K562 (cell line): ENCODE results near the gene TXNRD2. TPM values are rescaled to one million over a fixed set of nuclear protein-coding genes. Genes with fewer than 3 reads are reported as not detected.

Experiments
- BRD4 ChIP-seq: fragments of 200-600 bp; sonication (generic); IDR thresholded peaks from 2 replicates; pipeline ENCODE4 v1.6.1; 2017; ENCODE audit warnings: inconsistent platforms
- DMBX1 ChIP-seq: fragments of 250-450 bp; sonication (Bioruptor Pico); IDR thresholded peaks from 2 replicates; pipeline ENCODE4 v1.8.0; 2022; ENCODE audit warnings: inconsistent platforms, mild to moderate bottlenecking, moderate library complexity, borderline replicate concordance
- HDAC6 ChIP-seq: IDR thresholded peaks from 2 replicates; pipeline ENCODE4 v1.6.1; 2012; ENCODE audit warnings: low read depth, mild to moderate bottlenecking, control low read depth, inconsistent platforms, low read length, moderate library complexity
- HDAC8 ChIP-seq: fragments of 450-650 bp; IDR thresholded peaks from 2 replicates; pipeline ENCODE4 v1.6.1; 2016; ENCODE audit warnings: mild to moderate bottlenecking, missing genetic modification characterization, moderate library complexity, missing compliant biosample characterization
- HMG20A ChIP-seq: fragments of 450-650 bp; formaldehyde crosslinking; conservative IDR thresholded peaks from 2 replicates; pipeline ENCODE4 v1.4.0; 2020; ENCODE audit warnings: mild to moderate bottlenecking, mixed read lengths
- KLF10 ChIP-seq: fragments of 250-450 bp; sonication (Bioruptor Pico); IDR thresholded peaks from 2 replicates; pipeline ENCODE4 v1.6.1; 2021; ENCODE audit warnings: matching md5 sums
- SREBF1 ChIP-seq: fragments of 150-350 bp; IDR thresholded peaks from 2 replicates; pipeline ENCODE4 v1.6.1; 2014; ENCODE audit warnings: antibody characterized with exemption, low read depth, low read length, borderline replicate concordance
- TAF15 ChIP-seq: fragments of 200-400 bp; formaldehyde crosslinking; IDR thresholded peaks from 2 replicates; pipeline ENCODE4 v1.6.1; 2017; ENCODE audit warnings: mild to moderate bottlenecking, low read depth, low read length, moderate library complexity
- ZNF165 ChIP-seq: fragments of 250-450 bp; sonication (Bioruptor Pico); IDR thresholded peaks from 2 replicates; pipeline ENCODE4 v1.4.0; 2020; ENCODE audit warnings: borderline replicate concordance
- ZNF766 ChIP-seq: fragments of 200-800 bp; sonication (Bioruptor generic); conservative IDR thresholded peaks from 2 replicates; pipeline ENCODE4 v1.6.1; 2016; ENCODE audit warnings: missing genetic modification characterization, missing compliant biosample characterization
- polyA plus RNA-seq, 8 experiments: library from polyadenylated mRNA; depleted of rRNA in 4 of 8; stranded (reverse) in 5 of 8; unstranded in 3 of 8; fragments of >200 nt; fragmentation: Nextera tagmentation in 2 of 8; fragmentation: Illumina TruSeq in 1 of 8; extraction: Ambion mirVana in 2 of 8; extraction: Trizol in 1 of 8; gene quantifications; 2 replicates each; pipeline versions ENCODE4 v1.2.1 to v1.2.3, GENCODE V29; 2011 to 2014; ENCODE audit warnings: inconsistent platforms in 1 of 8, missing spikeins in 1 of 8
- total RNA-seq, 7 experiments: library from RNA; depleted of rRNA in 6 of 7; stranded (reverse); fragments of >200 nt in 6 of 7; fragmentation: Illumina TruSeq in 2 of 7; extraction: Trizol in 2 of 7; gene quantifications; 2 replicates each; pipeline versions ENCODE4 v1.2.1 to v1.2.3, GENCODE V29; 2011 to 2021; ENCODE audit warnings: low replicate concordance in 1 of 7
- TF ChIP-seq, protein P1 (sequence below), 2 experiments: fragments of 450-650 bp in 1 of 2; sonication (generic) in 1 of 2; formaldehyde crosslinking in 1 of 2; IDR thresholded peaks; 2 replicates each; pipeline versions ENCODE4 v1.7.1 to v1.9.0; 2016 to 2022; ENCODE audit warnings: inconsistent platforms in 1 of 2, mild to moderate bottlenecking in 1 of 2, missing genetic modification reagents in 1 of 2

The TXNRD2 gene
- total and polyA plus RNA-seq, 9 of the 15 experiments (the other 6 are each of a cell fraction or from before 2014, with no cell fraction given): 3.3 to 80.2 (median 49.4) TPM

DNA sequence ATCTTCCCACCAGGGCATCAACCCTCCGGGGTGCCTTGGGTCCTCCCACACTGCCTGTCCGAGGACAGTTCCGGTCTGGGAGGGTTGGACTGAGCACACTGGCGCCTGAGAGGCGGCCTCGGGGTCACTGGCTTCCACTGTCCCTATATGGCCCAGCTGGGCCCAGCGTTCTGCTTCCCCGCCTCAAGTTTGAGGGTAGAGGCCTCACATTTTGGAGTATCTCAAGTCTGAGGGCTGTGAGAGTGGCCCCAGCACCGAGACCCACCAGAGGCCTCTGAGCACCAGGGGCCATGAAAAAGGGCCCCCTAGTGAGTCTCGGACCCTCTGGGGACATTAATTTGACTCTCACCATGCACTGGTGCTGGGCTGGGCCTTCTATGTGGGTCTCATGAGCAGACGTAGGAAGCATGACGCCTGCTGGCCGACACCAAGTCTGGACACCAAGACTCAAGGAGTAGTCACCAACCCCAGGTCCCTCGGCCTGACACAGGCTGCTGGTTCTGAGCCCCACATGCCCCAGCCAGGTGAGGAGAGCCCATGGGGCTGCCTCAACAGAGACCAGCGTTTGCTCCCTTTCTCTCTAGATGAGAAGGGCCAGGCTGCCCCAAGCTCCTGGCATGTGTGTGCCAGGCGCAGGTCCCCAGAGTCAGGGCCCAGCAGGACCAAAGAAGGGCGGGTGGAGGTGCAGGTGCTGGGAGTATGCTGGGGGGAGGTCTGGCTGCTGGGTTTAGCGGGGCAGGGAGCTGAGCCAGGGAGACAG is 47.5 kb upstream of the TXNRD2 start (continued):
- TF ChIP-seq, protein P1, sequence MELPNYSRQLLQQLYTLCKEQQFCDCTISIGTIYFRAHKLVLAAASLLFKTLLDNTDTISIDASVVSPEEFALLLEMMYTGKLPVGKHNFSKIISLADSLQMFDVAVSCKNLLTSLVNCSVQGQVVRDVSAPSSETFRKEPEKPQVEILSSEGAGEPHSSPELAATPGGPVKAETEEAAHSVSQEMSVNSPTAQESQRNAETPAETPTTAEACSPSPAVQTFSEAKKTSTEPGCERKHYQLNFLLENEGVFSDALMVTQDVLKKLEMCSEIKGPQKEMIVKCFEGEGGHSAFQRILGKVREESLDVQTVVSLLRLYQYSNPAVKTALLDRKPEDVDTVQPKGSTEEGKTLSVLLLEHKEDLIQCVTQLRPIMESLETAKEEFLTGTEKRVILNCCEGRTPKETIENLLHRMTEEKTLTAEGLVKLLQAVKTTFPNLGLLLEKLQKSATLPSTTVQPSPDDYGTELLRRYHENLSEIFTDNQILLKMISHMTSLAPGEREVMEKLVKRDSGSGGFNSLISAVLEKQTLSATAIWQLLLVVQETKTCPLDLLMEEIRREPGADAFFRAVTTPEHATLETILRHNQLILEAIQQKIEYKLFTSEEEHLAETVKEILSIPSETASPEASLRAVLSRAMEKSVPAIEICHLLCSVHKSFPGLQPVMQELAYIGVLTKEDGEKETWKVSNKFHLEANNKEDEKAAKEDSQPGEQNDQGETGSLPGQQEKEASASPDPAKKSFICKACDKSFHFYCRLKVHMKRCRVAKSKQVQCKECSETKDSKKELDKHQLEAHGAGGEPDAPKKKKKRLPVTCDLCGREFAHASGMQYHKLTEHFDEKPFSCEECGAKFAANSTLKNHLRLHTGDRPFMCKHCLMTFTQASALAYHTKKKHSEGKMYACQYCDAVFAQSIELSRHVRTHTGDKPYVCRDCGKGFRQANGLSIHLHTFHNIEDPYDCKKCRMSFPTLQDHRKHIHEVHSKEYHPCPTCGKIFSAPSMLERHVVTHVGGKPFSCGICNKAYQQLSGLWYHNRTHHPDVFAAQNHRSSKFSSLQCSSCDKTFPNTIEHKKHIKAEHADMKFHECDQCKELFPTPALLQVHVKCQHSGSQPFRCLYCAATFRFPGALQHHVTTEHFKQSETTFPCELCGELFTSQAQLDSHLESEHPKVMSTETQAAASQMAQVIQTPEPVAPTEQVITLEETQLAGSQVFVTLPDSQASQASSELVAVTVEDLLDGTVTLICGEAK (IDR thresholded peaks at IDR 0.05): peak; percentile 73
- TF ChIP-seq, protein P1 (CRISPR knock-in tag; IDR thresholded peaks at IDR 0.05): no peak; the same call in 1 of the 2 replicates
- peak; percentile 72; the same call in 1 of the 2 replicates for TF ChIP-seq BRD4
- TF ChIP-seq KLF10 (CRISPR knock-in tag): no peak
- no peak for TF ChIP-seq TAF15
- TF ChIP-seq HDAC8 (tag): peak; percentile 70; the same call in 1 of the 2 replicates
- peak; percentile 82; the same call in 1 of the 2 replicates for TF ChIP-seq ZNF165 (CRISPR knock-in tag)
- 0 out of 2 replicates have a peak, but pooled peaks have one; percentile 49 for TF ChIP-seq DMBX1 (CRISPR knock-in tag)
- TF ChIP-seq ZNF766 (CRISPR knock-in tag): 0 out of 2 replicates have a peak, but pooled peaks have one; percentile 24
- TF ChIP-seq HMG20A: no peak
- TF ChIP-seq SREBF1: peak; percentile 20; the same call in 1 of the 2 replicates
- TF ChIP-seq HDAC6: 0 out of 2 replicates have a peak, but pooled peaks have one; percentile 62
